Suprapubic skin (tissue), 4 donors: ENCODE data around the gene ALDH1A1. TPM values are rescaled to one million over a fixed set of nuclear protein-coding genes. Genes with fewer than 3 reads are reported as not detected.

Experiments used
- DNase-seq, 2 donors: peaks; one replicate each; pipeline ENCODE4 v3.0.0-alpha.2; 2019; ENCODE audit warnings: low spot score in 2 of 2
- H3K27ac ChIP-seq: fragments of 200-600 bp; sonication (generic); one replicate; pipeline ENCODE4 v1.5.1; 2019
- H3K27me3 ChIP-seq: fragments of 200-600 bp; sonication (generic); one replicate; pipeline ENCODE4 v1.5.1; 2019
- H3K36me3 ChIP-seq: fragments of 200-600 bp; sonication (generic); one replicate; pipeline ENCODE4 v1.5.1; 2019
- H3K4me1 ChIP-seq: fragments of 200-600 bp; sonication (generic); one replicate; pipeline ENCODE4 v1.5.1; 2019
- H3K4me3 ChIP-seq: fragments of 200-600 bp; sonication (generic); one replicate; pipeline ENCODE4 v1.5.1; 2019; ENCODE audit warnings: mild to moderate bottlenecking
- H3K9me3 ChIP-seq: fragments of 200-600 bp; sonication (generic); one replicate; pipeline ENCODE4 v1.5.1; 2019
- CTCF ChIP-seq, 2 donors: fragments of 200-600 bp in 1 of 2; fragments of 450-650 bp in 1 of 2; sonication (generic) in 1 of 2; IDR thresholded peaks; one replicate each; pipeline ENCODE4 v1.5.1; 2016 to 2019; ENCODE audit warnings: antibody characterized with exemption in 2 of 2, mild to moderate bottlenecking in 1 of 2, moderate library complexity in 1 of 2
- EP300 ChIP-seq: sonication (generic); formaldehyde crosslinking; IDR thresholded peaks from one replicate; pipeline ENCODE4 v1.6.1; 2017; ENCODE audit warnings: antibody characterized with exemption
- POLR2A ChIP-seq, 2 donors: fragments of 450-650 bp; IDR thresholded peaks; one replicate each; pipeline ENCODE4 v1.6.1; 2017; ENCODE audit warnings: antibody characterized with exemption in 2 of 2, mild to moderate bottlenecking in 2 of 2, moderate library complexity in 2 of 2
- POLR2AphosphoS5 ChIP-seq, 3 donors: sonication (generic); formaldehyde crosslinking; IDR thresholded peaks; one replicate each; pipeline ENCODE4 v1.6.1; 2017; ENCODE audit warnings: antibody characterized with exemption in 3 of 3
- WGBS: methylation state at CpG from one replicate; pipeline ENCODE4 v1.1.5; 2018; 5-methylcytosine and 5-hydroxymethylcytosine counted together
- total RNA-seq, 4 donors: library from RNA; depleted of rRNA; stranded (reverse); fragments of >200 nt; gene quantifications; one replicate each; pipeline ENCODE4 v1.1.0, GENCODE V29; 2016

ALDH1A1 gene
- total RNA-seq, 4 donors from 2014 or later: 7.7 to 19.2 (median 11.2) TPM

- WGBS: 38% methylated on average over 3 of the region's 3 CpGs
- DNase-seq: no peak
- Histone ChIP-seq H3K27ac (no peak overlapping the region), H3K4me1 (peaks cover 19% of the 10 kb centered on the region), H3K4me3 (no peak overlapping the region), H3K9me3 (no peaks in the 10 kb centered on the region), H3K36me3 (no peaks in the 10 kb centered on the region), H3K27me3 (no peaks in the 10 kb centered on the region)
- no peak for TF ChIP-seq EP300
Observed at GRCh38 chr9:72984991-72985390, 32.1 kb upstream of the ALDH1A1 start.

- WGBS: 72% methylated on average over 2 of the region's 2 CpGs
- Histone ChIP-seq H3K27ac (no peak overlapping the region), H3K4me1 (peaks cover 19% of the 10 kb centered on the region)
Observed at GRCh38 chr9:72984226-72984947, 31.5 kb upstream of the ALDH1A1 start.

GRCh38 chr9:72983512-72984225, 30.8 kb upstream of the ALDH1A1 start:
- DNase-seq: no peak
- Histone ChIP-seq H3K9me3 (no peaks in the 10 kb centered on the region), H3K27ac (no peak overlapping the region), H3K27me3 (no peaks in the 10 kb centered on the region), H3K36me3 (no peaks in the 10 kb centered on the region), H3K4me1 (peaks cover 19% of the 10 kb centered on the region), H3K4me3 (no peak overlapping the region)
- WGBS: 76% methylated on average over 5 of the region's 5 CpGs
- no peak for TF ChIP-seq POLR2A (IDR thresholded peaks at IDR 0.05)
- no peak for TF ChIP-seq EP300
- TF ChIP-seq CTCF (IDR thresholded peaks at IDR 0.05): no peak

More at GRCh38 chr9:72984226-72984947, 31.5 kb upstream of the ALDH1A1 start:
- no peak for DNase-seq
- Histone ChIP-seq H3K9me3 (no peaks in the 10 kb centered on the region), H3K27me3 (no peaks in the 10 kb centered on the region), H3K36me3 (no peaks in the 10 kb centered on the region), H3K4me3 (no peak overlapping the region)
- TF ChIP-seq CTCF (IDR thresholded peaks at IDR 0.05) (no peak), POLR2AphosphoS5 (IDR thresholded peaks at IDR 0.05) (no peak), POLR2A (IDR thresholded peaks at IDR 0.05) (no peak), EP300 (no peak)

- DNase-seq: no peak
- Histone ChIP-seq H3K4me3 (no peak overlapping the region), H3K27me3 (no peaks in the 10 kb centered on the region), H3K4me1 (peaks cover 19% of the 10 kb centered on the region), H3K36me3 (no peaks in the 10 kb centered on the region), H3K9me3 (no peaks in the 10 kb centered on the region), H3K27ac (no peak overlapping the region)
- TF ChIP-seq POLR2A (IDR thresholded peaks at IDR 0.05): no peak
- TF ChIP-seq CTCF (IDR thresholded peaks at IDR 0.05): no peak
- no peak for TF ChIP-seq EP300
- TF ChIP-seq POLR2AphosphoS5 (IDR thresholded peaks at IDR 0.05): no peak
Observed at GRCh38 chr9:72983056-72983455, 30.2 kb upstream of the ALDH1A1 start.

GRCh38 chr9:72982146-72982799, 29.4 kb upstream of the ALDH1A1 start:
- no peak overlapping the region for H3K4me3 ChIP-seq
- H3K27me3 ChIP-seq: no peaks in the 10 kb centered on the region
- H3K36me3 ChIP-seq: no peaks in the 10 kb centered on the region
- H3K4me1 ChIP-seq: peaks cover 13% of the 10 kb centered on the region
- WGBS: 87% methylated on average over 5 of the region's 5 CpGs
- DNase-seq: no peak
- H3K27ac ChIP-seq: no peak overlapping the region
- H3K9me3 ChIP-seq: no peaks in the 10 kb centered on the region
- no peak for TF ChIP-seq POLR2A (IDR thresholded peaks at IDR 0.05)
- no peak for TF ChIP-seq CTCF (IDR thresholded peaks at IDR 0.05)
- no peak for TF ChIP-seq EP300
- TF ChIP-seq POLR2AphosphoS5 (IDR thresholded peaks at IDR 0.05): no peak
